H9 (cell line): ENCODE results near the gene HDGFL3. TPM values are rescaled to one million over a fixed set of nuclear protein-coding genes. Genes with fewer than 3 reads are reported as not detected.

ENCODE experiments used
- DNase-seq: peaks from one replicate; pipeline ENCODE4 v3.0.0-alpha.2; 2017
- H2AFZ ChIP-seq: one replicate; pipeline ENCODE4 v1.6.1; 2013; ENCODE audit warnings: mild to moderate bottlenecking, low read length, control low read depth, moderate library complexity
- H2AK5ac ChIP-seq: 2 replicates; pipeline ENCODE4 v1.6.1; 2013; ENCODE audit warnings: low read length, control low read depth, mixed read lengths; ENCODE audit not compliant: insufficient read length
- H2BK120ac ChIP-seq: one replicate; pipeline ENCODE4 v1.6.1; 2013; ENCODE audit warnings: low read depth, mild to moderate bottlenecking, low read length, control low read depth, inconsistent platforms; ENCODE audit not compliant: poor library complexity, severe bottlenecking
- H2BK12ac ChIP-seq: 2 replicates; pipeline ENCODE4 v1.6.1; 2013; ENCODE audit warnings: low read length, control low read depth, mixed read lengths, low read depth; ENCODE audit not compliant: insufficient read length
- H2BK15ac ChIP-seq: 2 replicates; pipeline ENCODE4 v1.6.1; 2013; ENCODE audit warnings: low read depth, low read length, control low read depth
- H2BK20ac ChIP-seq: one replicate; pipeline ENCODE4 v1.6.1; 2013; ENCODE audit warnings: low read depth, mild to moderate bottlenecking, low read length, control low read depth, inconsistent platforms; ENCODE audit not compliant: poor library complexity, severe bottlenecking
- H2BK5ac ChIP-seq: 2 replicates; pipeline ENCODE4 v1.6.1; 2013; ENCODE audit warnings: low read length, control low read depth, mixed read lengths; ENCODE audit not compliant: insufficient read length
- H3K14ac ChIP-seq: 2 replicates; pipeline ENCODE4 v1.6.1; 2013; ENCODE audit warnings: low read length, control low read depth; ENCODE audit not compliant: insufficient read depth
- H3K18ac ChIP-seq: 2 replicates; pipeline ENCODE4 v1.6.1; 2013; ENCODE audit warnings: low read depth, mild to moderate bottlenecking, mixed read lengths, low read length, control low read depth; ENCODE audit not compliant: insufficient read length
- H3K23ac ChIP-seq: 2 replicates; pipeline ENCODE4 v1.6.1; 2013; ENCODE audit warnings: low read length, control low read depth, mixed read lengths, low read depth; ENCODE audit not compliant: insufficient read length
- H3K23me2 ChIP-seq: 2 replicates; pipeline ENCODE4 v1.6.1; 2013; ENCODE audit warnings: low read depth, mild to moderate bottlenecking, mixed read lengths, low read length, control low read depth; ENCODE audit not compliant: insufficient read length, poor library complexity, severe bottlenecking
- H3K27ac ChIP-seq: 2 replicates; pipeline ENCODE4 v1.5.1; 2013; ENCODE audit warnings: low read length, control low read depth, mixed read lengths, low read depth; ENCODE audit not compliant: insufficient read length
- H3K27me3 ChIP-seq: 2 replicates; pipeline ENCODE4 v1.6.1; 2013; ENCODE audit warnings: low read length, control low read depth, inconsistent platforms; ENCODE audit not compliant: insufficient read depth
- H3K4ac ChIP-seq: 2 replicates; pipeline ENCODE4 v1.6.1; 2013; ENCODE audit warnings: low read depth, mild to moderate bottlenecking, control low read depth, inconsistent platforms, low read length, moderate library complexity
- H3K4me1 ChIP-seq: 2 replicates; pipeline ENCODE4 v1.6.1; 2013; ENCODE audit warnings: low read length, control low read depth, inconsistent platforms; ENCODE audit not compliant: insufficient read depth
- H3K4me2 ChIP-seq: 2 replicates; pipeline ENCODE4 v1.6.1; 2013; ENCODE audit warnings: low read length, control low read depth, mixed read lengths; ENCODE audit not compliant: insufficient read length, insufficient read depth
- H3K56ac ChIP-seq: 2 replicates; pipeline ENCODE4 v1.6.1; 2013; ENCODE audit warnings: low read depth, mild to moderate bottlenecking, mixed read lengths, low read length, control low read depth; ENCODE audit not compliant: insufficient read length
- H3K79me1 ChIP-seq: 2 replicates; pipeline ENCODE4 v1.6.1; 2013; ENCODE audit warnings: low read depth, mild to moderate bottlenecking, moderate library complexity, low read length, control low read depth, inconsistent platforms; ENCODE audit not compliant: insufficient read depth, poor library complexity, severe bottlenecking
- H3K79me2 ChIP-seq: 2 replicates; pipeline ENCODE4 v1.6.1; 2013; ENCODE audit warnings: low read length, control low read depth, inconsistent platforms; ENCODE audit not compliant: insufficient read depth
- H3K9ac ChIP-seq: 2 replicates; pipeline ENCODE4 v1.6.1; 2013; ENCODE audit warnings: low read length, control low read depth, mixed read lengths; ENCODE audit not compliant: insufficient read length; ENCODE audit errors: extremely low read depth
- H3K9me3 ChIP-seq: one replicate; pipeline ENCODE4 v1.6.1; 2013; ENCODE audit warnings: low read depth, low read length, inconsistent platforms; ENCODE audit not compliant: control insufficient read depth
- H3T11ph ChIP-seq: one replicate; pipeline ENCODE4 v1.6.1; 2013; ENCODE audit warnings: mild to moderate bottlenecking, low read length, control low read depth, inconsistent platforms
- H4K20me1 ChIP-seq: one replicate; pipeline ENCODE4 v1.6.1; 2013; ENCODE audit not compliant: control insufficient read depth, insufficient read length, insufficient read depth
- H4K5ac ChIP-seq: 2 replicates; pipeline ENCODE4 v1.6.1; 2013; ENCODE audit warnings: low read depth, mild to moderate bottlenecking, mixed read lengths, low read length, control low read depth; ENCODE audit not compliant: insufficient read length
- H4K8ac ChIP-seq: replicated peaks from 2 replicates; pipeline ENCODE4 v1.6.1; 2013; ENCODE audit warnings: low read length, control low read depth, mixed read lengths, low read depth; ENCODE audit not compliant: insufficient read length
- H4K91ac ChIP-seq: 2 replicates; pipeline ENCODE4 v1.6.1; 2013; ENCODE audit warnings: low read depth, mild to moderate bottlenecking, moderate library complexity, mixed read lengths, low read length, control low read depth; ENCODE audit not compliant: insufficient read length
- H3K27ac Mint-ChIP-seq, 3 experiments: 2 replicates in 2 of 3; 3 replicates in 1 of 3; pipeline ENCODE4 v1.8.0; 2020 to 2021; ENCODE audit warnings: mixed read lengths in 3 of 3, mild to moderate bottlenecking in 1 of 3, moderate library complexity in 1 of 3
- H3K27me3 Mint-ChIP-seq: 2 replicates; pipeline ENCODE4 v1.8.0; 2021; ENCODE audit warnings: low read depth, mild to moderate bottlenecking, moderate library complexity, mixed read lengths
- H3K36me3 Mint-ChIP-seq, 3 experiments: 2 replicates in 2 of 3; 3 replicates in 1 of 3; pipeline ENCODE4 v1.8.0; 2020 to 2021; ENCODE audit warnings: low read depth in 3 of 3, mixed read lengths in 3 of 3; ENCODE audit not compliant: insufficient read depth in 1 of 3
- H3K4me1 Mint-ChIP-seq, 2 experiments: 2 replicates each; pipeline ENCODE4 v1.8.0; 2020; ENCODE audit warnings: mixed read lengths in 2 of 2
- H3K4me3 Mint-ChIP-seq, 2 experiments: 2 replicates in 1 of 2; 3 replicates in 1 of 2; pipeline ENCODE4 v1.8.0; 2020 to 2021; ENCODE audit warnings: mild to moderate bottlenecking in 2 of 2, mixed read lengths in 2 of 2, moderate library complexity in 1 of 2
- H3K9me3 Mint-ChIP-seq, 2 experiments: 2 replicates in 1 of 2; 3 replicates in 1 of 2; pipeline ENCODE4 v1.8.0; 2020; ENCODE audit warnings: mild to moderate bottlenecking in 2 of 2, mixed read lengths in 2 of 2, moderate library complexity in 1 of 2
- CTCF ChIP-seq: fragments of 200-600 bp; sonication (generic); conservative IDR thresholded peaks from 3 replicates; pipeline ENCODE4 v1.8.0; 2021; ENCODE audit warnings: antibody characterized with exemption, mild to moderate bottlenecking
- WGBS: extraction: QIAGEN DNeasy Blood & Tissue Kit; methylation state at CpG from one replicate; pipeline ENCODE4 v1.1.7; 2013; ENCODE audit warnings: missing lambda C conversion rate, low lambda C conversion rate, mixed read lengths; ENCODE audit not compliant: insufficient read length; ENCODE audit errors: extremely low coverage; 5-methylcytosine and 5-hydroxymethylcytosine counted together
- total RNA-seq: library from RNA; stranded (reverse); gene quantifications from 2 replicates; pipeline ENCODE4 v1.2.1, GENCODE V29; 2021

The HDGFL3 gene
- total RNA-seq, 1 experiment from 2014 or later: 120 TPM

- H3K23me2 ChIP-seq: peaks cover 4% of the 10 kb centered on the region
- Mint-ChIP-seq H3K4me1 (peaks cover 26 to 28% of the 10 kb centered on the region in 2 experiments), H3K36me3 (peaks cover 0 to 3% (median 0%) of the 10 kb centered on the region in 3 experiments; a peak in 3 of 7 replicates), H3K27ac (peak overlapping the region; percentile 61 to 95 (median 88); a peak in 4 of 7 replicates), H3K9me3 (peaks cover 3% of the 10 kb centered on the region in 2 experiments; a peak in 2 of 5 replicates), H3K4me3 (no peak overlapping the region), H3K27me3 (no peaks in the 10 kb centered on the region; the same call in 1 of the 2 replicates)
- H3T11ph ChIP-seq: no peak overlapping the region
- H3K79me2 ChIP-seq: peaks cover 18% of the 10 kb centered on the region; the same call in 1 of the 2 replicates
- H4K8ac ChIP-seq: no peak overlapping the region
- H2BK5ac ChIP-seq: no peak overlapping the region
- H3K56ac ChIP-seq: no peak overlapping the region
- DNase-seq: no peak
- no peak overlapping the region for H3K4ac ChIP-seq
- peak overlapping the region; percentile 52 for H3K4me2 ChIP-seq
- H2BK20ac ChIP-seq: no peak overlapping the region
- peaks cover 2% of the 10 kb centered on the region; the same call in 1 of the 2 replicates for H3K4me1 ChIP-seq
- no peak overlapping the region for H2AK5ac ChIP-seq
- H3K9me3 ChIP-seq: no peaks in the 10 kb centered on the region
- peak overlapping the region; percentile 94 for H3K14ac ChIP-seq
- no CpG with 5 or more reads among the region's 11 CpGs for WGBS
- no peaks in the 10 kb centered on the region for H4K20me1 ChIP-seq
- H2BK15ac ChIP-seq: no peak overlapping the region
- H3K79me1 ChIP-seq: no peaks in the 10 kb centered on the region
- H3K18ac ChIP-seq: peak overlapping the region; percentile 97
- H3K9ac ChIP-seq: peak overlapping the region; percentile 52
- no peaks in the 10 kb centered on the region for H3K27me3 ChIP-seq
- H2AFZ ChIP-seq: no peak overlapping the region
- H2BK12ac ChIP-seq: no peak overlapping the region
- TF ChIP-seq CTCF: no peak
- H4K91ac ChIP-seq: no peak overlapping the region
- H4K5ac ChIP-seq: no peak overlapping the region
- no peak overlapping the region for H3K23ac ChIP-seq
- no peak overlapping the region for H3K27ac ChIP-seq
- H2BK120ac ChIP-seq: no peak overlapping the region
Observed at GRCh38 chr15:83208367-83208661, 691 bp upstream of the HDGFL3 start.
